ENCODE measurements around the gene CCDC110.

DNA sequence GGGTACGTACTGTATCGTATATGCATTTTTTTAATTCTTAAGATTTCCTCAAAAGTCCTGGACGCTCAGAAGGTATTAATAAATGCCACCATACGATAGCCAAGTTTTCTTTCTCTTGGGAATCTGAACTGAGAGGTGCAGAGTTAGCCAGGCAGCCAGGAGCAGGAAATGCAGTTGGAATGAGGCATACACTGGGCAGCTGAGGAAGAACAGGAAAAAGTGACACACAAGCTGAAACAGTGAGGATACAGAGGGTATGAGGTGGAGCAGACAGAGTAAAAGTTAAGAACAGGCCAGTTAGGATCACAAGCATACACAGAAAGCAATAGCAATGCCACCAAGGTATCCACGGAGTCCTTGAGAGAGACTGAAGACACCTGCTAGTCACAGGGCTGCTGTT, 59.1 kb downstream of the CCDC110 start:
- TF ChIP-seq POLR2AphosphoS5 (IDR thresholded peaks at IDR 0.05; ENCODE audit: low read depth) (no peak), CTCF (IDR thresholded peaks at IDR 0.05; ENCODE audit: insufficient read depth, low read length) (no peak), SPI1 (IDR thresholded peaks at IDR 0.05; ENCODE audit: borderline replicate concordance, low read depth) (no peak), GABPA (IDR thresholded peaks at IDR 0.05; ENCODE audit: low read depth) (no peak), REST (IDR thresholded peaks at IDR 0.05; ENCODE audit: insufficient replicate concordance, low read depth) (no peak)
